ENCODE measurements around the gene BOLA3.

Gene BOLA3

GRCh38 chr2:74097574-74097973, 50.1 kb downstream of the BOLA3 start:
- Histone ChIP-seq H3K27me3 (no peaks in the 10 kb centered on the region), H3K4me1 (no peaks in the 10 kb centered on the region), H3K9me3 (no peaks in the 10 kb centered on the region), H3K36me3 (peaks cover 9% of the 10 kb centered on the region; the same call in 1 of the 2 replicates), H3K4me3 (ENCODE audit: low read depth, low read length) (no peak overlapping the region)
- no peak for DNase-seq
- TF ChIP-seq, protein P1, sequence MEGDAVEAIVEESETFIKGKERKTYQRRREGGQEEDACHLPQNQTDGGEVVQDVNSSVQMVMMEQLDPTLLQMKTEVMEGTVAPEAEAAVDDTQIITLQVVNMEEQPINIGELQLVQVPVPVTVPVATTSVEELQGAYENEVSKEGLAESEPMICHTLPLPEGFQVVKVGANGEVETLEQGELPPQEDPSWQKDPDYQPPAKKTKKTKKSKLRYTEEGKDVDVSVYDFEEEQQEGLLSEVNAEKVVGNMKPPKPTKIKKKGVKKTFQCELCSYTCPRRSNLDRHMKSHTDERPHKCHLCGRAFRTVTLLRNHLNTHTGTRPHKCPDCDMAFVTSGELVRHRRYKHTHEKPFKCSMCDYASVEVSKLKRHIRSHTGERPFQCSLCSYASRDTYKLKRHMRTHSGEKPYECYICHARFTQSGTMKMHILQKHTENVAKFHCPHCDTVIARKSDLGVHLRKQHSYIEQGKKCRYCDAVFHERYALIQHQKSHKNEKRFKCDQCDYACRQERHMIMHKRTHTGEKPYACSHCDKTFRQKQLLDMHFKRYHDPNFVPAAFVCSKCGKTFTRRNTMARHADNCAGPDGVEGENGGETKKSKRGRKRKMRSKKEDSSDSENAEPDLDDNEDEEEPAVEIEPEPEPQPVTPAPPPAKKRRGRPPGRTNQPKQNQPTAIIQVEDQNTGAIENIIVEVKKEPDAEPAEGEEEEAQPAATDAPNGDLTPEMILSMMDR (IDR thresholded peaks at IDR 0.05; ENCODE audit: low read depth, low read length): no peak

DNA sequence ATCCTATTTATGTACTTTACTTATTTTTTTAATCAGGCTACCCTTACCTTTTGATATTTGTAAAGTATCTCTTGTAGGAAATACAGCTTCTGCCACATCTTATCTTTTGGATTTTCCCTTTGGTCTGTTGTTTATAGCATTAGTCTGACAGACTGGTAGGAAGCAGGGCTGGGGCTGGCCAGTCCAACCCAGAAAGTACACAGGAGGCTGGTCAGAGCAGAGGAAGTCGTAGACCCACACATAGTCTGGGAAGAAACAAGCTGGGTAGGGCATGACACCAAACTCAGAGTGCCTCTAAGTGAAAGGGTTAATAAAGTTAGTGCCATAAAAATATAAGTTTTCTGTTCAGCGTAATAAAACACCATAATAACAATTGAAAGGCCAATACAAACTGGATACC, 51.7 kb downstream of the BOLA3 start:
- DNase-seq: no peak
- no peaks in the 10 kb centered on the region for H3K27me3 ChIP-seq
- peaks cover 14% of the 10 kb centered on the region for H3K36me3 ChIP-seq
- no peak overlapping the region for H3K4me3 ChIP-seq (ENCODE audit: low read depth, low read length)
- H3K9me3 ChIP-seq: no peaks in the 10 kb centered on the region
- TF ChIP-seq, protein P1 (IDR thresholded peaks at IDR 0.05; ENCODE audit: low read depth, low read length): no peak
- no peaks in the 10 kb centered on the region for H3K4me1 ChIP-seq

- TF ChIP-seq, protein P1 (IDR thresholded peaks at IDR 0.05; ENCODE audit: low read depth, low read length): no peak
- Histone ChIP-seq H3K36me3 (peaks cover 15% of the 10 kb centered on the region), H3K27me3 (no peaks in the 10 kb centered on the region), H3K9me3 (no peaks in the 10 kb centered on the region), H3K4me3 (ENCODE audit: low read depth, low read length) (no peak overlapping the region), H3K4me1 (no peaks in the 10 kb centered on the region)
- no peak for DNase-seq
Observed at GRCh38 chr2:74095632-74096031, 52.1 kb downstream of the BOLA3 start.

GRCh38 chr2:74094291-74094690, 53.4 kb downstream of the BOLA3 start:
- Histone ChIP-seq H3K9me3 (no peaks in the 10 kb centered on the region), H3K27me3 (no peaks in the 10 kb centered on the region), H3K4me3 (ENCODE audit: low read depth, low read length) (no peak overlapping the region), H3K36me3 (peaks cover 11% of the 10 kb centered on the region), H3K4me1 (no peaks in the 10 kb centered on the region)
- TF ChIP-seq, protein P1 (IDR thresholded peaks at IDR 0.05; ENCODE audit: low read depth, low read length): no peak
- DNase-seq: no peak

DNA sequence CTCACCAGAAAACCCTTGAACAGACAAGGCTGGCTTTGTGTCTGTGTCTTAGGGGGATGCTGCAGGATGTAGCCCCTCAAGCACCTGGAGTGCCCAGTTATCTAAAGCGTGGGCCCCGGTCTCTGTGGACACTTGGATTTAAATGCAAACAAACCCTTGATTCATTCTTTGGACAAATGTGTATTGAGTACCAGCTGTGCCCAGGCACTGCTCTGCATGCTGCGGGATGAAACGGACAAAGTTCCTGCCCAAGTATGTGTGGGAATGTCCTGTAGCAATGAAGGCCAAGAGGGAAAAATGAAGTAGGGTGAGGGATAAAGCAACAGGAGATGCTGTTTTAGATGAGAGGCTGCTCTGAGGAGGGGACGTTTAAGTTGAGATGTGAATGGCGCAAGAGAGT, 53.9 kb downstream of the BOLA3 start:
- no peak for DNase-seq
- H3K27me3 ChIP-seq: no peaks in the 10 kb centered on the region
- H3K9me3 ChIP-seq: no peaks in the 10 kb centered on the region
- no peak overlapping the region for H3K4me3 ChIP-seq (ENCODE audit: low read depth, low read length)
- no peaks in the 10 kb centered on the region for H3K4me1 ChIP-seq
- peaks cover 11% of the 10 kb centered on the region for H3K36me3 ChIP-seq
- TF ChIP-seq, protein P1 (IDR thresholded peaks at IDR 0.05; ENCODE audit: low read depth, low read length): no peak

DNA sequence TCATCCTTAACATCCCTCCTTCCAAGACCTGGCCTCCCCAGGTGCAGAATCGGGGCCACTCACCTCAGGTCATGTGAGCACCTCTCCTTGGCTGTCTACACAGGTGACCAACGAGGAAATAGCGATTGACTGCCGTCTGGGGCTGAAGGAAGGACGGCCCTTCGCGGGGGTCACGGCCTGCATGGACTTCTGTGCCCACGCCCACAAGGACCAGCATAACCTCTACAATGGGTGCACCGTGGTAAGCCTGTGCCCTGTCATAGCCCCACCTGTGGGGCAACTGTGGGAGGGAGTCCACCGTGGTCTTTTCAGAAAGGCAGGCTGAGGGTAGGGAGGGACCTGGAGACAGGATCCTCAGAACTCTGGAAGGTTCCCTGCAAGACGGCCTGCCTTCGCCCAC, 54.3 kb downstream of the BOLA3 start:
- H3K4me1 ChIP-seq: no peaks in the 10 kb centered on the region
- TF ChIP-seq, protein P1 (IDR thresholded peaks at IDR 0.05; ENCODE audit: low read depth, low read length): no peak
- no peaks in the 10 kb centered on the region for H3K9me3 ChIP-seq
- DNase-seq: no peak
- peaks cover 11% of the 10 kb centered on the region for H3K36me3 ChIP-seq
- no peaks in the 10 kb centered on the region for H3K27me3 ChIP-seq
- no peak overlapping the region for H3K4me3 ChIP-seq (ENCODE audit: low read depth, low read length)
